Osteocyte (in vitro differentiated cells): ENCODE results near the gene CEP192. TPM values are rescaled to one million over a fixed set of nuclear protein-coding genes. Genes with fewer than 3 reads are reported as not detected.

Experiments used
- DNase-seq: peaks from one replicate; pipeline ENCODE4 v3.0.0; 2021; ENCODE audit warnings: mixed read lengths; ENCODE audit not compliant: unreplicated experiment; ENCODE audit errors: extremely low spot score
- H3K27ac Mint-ChIP-seq: one replicate; pipeline ENCODE4 v1.8.0; 2021; ENCODE audit warnings: mild to moderate bottlenecking, mixed read lengths; ENCODE audit not compliant: unreplicated experiment
- H3K27me3 Mint-ChIP-seq: one replicate; pipeline ENCODE4 v1.8.0; 2021; ENCODE audit warnings: mixed read lengths; ENCODE audit not compliant: unreplicated experiment
- H3K36me3 Mint-ChIP-seq: one replicate; pipeline ENCODE4 v1.8.0; 2021; ENCODE audit warnings: mixed read lengths; ENCODE audit not compliant: unreplicated experiment
- H3K4me1 Mint-ChIP-seq: one replicate; pipeline ENCODE4 v1.8.0; 2021; ENCODE audit warnings: mixed read lengths; ENCODE audit not compliant: unreplicated experiment
- H3K4me3 Mint-ChIP-seq: one replicate; pipeline ENCODE4 v1.8.0; 2021; ENCODE audit warnings: mild to moderate bottlenecking, moderate library complexity, mixed read lengths; ENCODE audit not compliant: unreplicated experiment
- H3K9me3 Mint-ChIP-seq: one replicate; pipeline ENCODE4 v1.8.0; 2021; ENCODE audit warnings: mixed read lengths; ENCODE audit not compliant: unreplicated experiment
- CTCF ChIP-seq: fragments of 200-600 bp; sonication (generic); IDR thresholded peaks from 2 replicates; pipeline ENCODE4 v1.5.0; 2021; ENCODE audit warnings: antibody characterized with exemption, mild to moderate bottlenecking, moderate library complexity
- total RNA-seq: library from RNA; stranded (reverse); gene quantifications from 2 replicates; pipeline ENCODE4 v1.2.1, GENCODE V29; 2021

CEP192 gene
- total RNA-seq, 1 donor from 2014 or later = 20.4 TPM

GRCh38 chr18:13124411-13124810, 133.2 kb downstream of the CEP192 start:
- DNase-seq = no peak
- Mint-ChIP-seq H3K36me3 (peaks cover 12% of the 10 kb centered on the region), H3K9me3 (no peaks in the 10 kb centered on the region), H3K27me3 (no peaks in the 10 kb centered on the region), H3K27ac (no peak overlapping the region), H3K4me3 (no peak overlapping the region), H3K4me1 (no peaks in the 10 kb centered on the region)
- TF ChIP-seq CTCF = no peak

DNA sequence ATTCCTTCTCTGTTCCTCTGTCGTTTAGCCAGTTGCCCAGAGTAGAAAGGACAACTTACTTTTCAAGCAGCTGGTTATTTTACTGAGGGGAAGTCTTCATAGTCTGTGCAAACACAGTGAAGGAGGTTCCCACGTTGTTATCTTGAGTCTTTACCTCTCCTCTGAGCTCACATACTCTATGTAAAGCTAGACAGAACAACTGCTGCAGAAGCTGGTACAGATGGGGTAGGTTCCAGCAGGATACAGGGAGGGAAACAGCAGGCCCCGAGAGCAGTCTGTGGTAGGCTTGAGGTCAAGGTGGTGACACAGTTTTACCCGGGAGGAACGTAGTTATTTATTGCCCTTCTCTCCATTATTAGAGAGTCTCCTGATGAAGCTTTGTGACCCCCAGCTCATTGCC, 134.0 kb downstream of the CEP192 start:
- Mint-ChIP-seq H3K27me3 (no peaks in the 10 kb centered on the region), H3K4me3 (no peak overlapping the region), H3K4me1 (no peaks in the 10 kb centered on the region), H3K27ac (no peak overlapping the region), H3K9me3 (no peaks in the 10 kb centered on the region), H3K36me3 (peaks cover 13% of the 10 kb centered on the region)
- no peak for DNase-seq
- no peak for TF ChIP-seq CTCF

- DNase-seq = no peak
- H3K9me3 Mint-ChIP-seq = no peaks in the 10 kb centered on the region
- H3K27me3 Mint-ChIP-seq = no peaks in the 10 kb centered on the region
- no peak overlapping the region for H3K27ac Mint-ChIP-seq
- no peak overlapping the region for H3K4me3 Mint-ChIP-seq
- peaks cover 13% of the 10 kb centered on the region for H3K36me3 Mint-ChIP-seq
- no peak for TF ChIP-seq CTCF
- no peaks in the 10 kb centered on the region for H3K4me1 Mint-ChIP-seq
Observed at GRCh38 chr18:13126966-13127598, 135.9 kb downstream of the CEP192 start.

DNA sequence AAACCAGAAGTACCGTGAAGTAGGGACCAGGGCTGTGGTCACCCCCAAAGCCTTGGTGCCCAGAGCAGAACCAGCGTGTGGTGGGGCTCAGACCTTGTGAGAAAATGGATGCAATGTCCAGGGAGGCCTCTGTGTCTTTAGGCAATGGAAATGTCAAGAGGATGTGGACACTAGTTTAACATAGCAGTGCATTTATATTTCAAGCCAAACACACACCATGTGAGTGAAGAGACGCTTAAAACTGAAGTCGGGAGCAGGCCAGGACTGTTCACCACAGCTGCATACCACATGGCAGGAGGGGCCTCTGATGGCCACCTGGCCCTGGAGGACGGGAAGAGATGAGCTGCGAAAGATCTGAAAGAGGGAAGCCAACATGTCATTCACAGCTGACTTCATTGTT, 140.1 kb downstream of the CEP192 start:
- TF ChIP-seq CTCF = no peak
- peaks cover 3% of the 10 kb centered on the region for H3K9me3 Mint-ChIP-seq
- no peak for DNase-seq
- no peak overlapping the region for H3K4me3 Mint-ChIP-seq
- peaks cover 2% of the 10 kb centered on the region for H3K27me3 Mint-ChIP-seq
- peaks cover 9% of the 10 kb centered on the region for H3K36me3 Mint-ChIP-seq
- H3K4me1 Mint-ChIP-seq = peaks cover 6% of the 10 kb centered on the region
- no peak overlapping the region for H3K27ac Mint-ChIP-seq

DNA sequence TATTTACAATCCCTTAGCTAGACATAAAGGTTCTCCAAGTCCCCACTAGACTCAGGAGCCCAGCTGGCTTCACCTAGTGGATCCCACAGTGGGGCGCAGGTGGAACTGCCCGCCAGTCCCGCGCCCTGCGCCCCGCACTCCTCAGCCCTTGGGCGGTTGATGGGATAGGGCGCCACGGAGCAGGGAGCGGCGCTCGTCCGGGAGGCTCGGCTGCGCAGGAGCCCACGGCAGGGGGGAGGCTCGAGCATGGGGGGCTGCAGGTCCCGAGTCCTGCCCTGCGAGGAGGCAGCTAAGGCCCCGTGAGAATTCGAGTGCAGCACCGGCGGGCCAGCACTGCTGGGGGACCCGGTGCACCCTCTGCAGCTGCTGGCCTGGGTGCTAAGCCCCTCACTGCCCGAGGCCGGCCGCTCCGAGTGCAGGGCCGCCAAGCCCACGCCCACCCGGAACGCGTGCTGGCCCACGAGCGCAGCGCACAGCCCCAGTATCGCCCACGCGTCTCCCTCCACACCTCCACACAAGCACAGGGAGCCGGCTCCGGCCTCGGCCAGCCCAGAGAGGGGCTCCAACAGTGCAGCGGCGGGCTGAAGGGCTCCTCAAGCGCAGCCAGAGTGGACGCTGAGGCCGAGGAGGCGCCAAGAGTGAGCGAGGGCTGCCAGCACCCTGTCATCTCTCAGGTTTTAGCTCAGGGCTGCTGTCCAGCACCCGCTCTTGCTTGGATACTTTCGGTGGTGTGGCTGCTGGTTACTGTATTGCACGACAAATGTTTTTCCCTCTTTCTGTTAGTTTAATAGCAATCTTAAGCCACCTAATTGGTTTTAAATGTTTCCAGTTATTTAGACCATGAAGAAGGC, 143.6 kb downstream of the CEP192 start:
- peaks cover 2% of the 10 kb centered on the region for H3K27me3 Mint-ChIP-seq
- H3K27ac Mint-ChIP-seq = no peak overlapping the region
- H3K36me3 Mint-ChIP-seq = peaks cover 2% of the 10 kb centered on the region
- DNase-seq = no peak
- H3K9me3 Mint-ChIP-seq = peaks cover 3% of the 10 kb centered on the region
- H3K4me1 Mint-ChIP-seq = peaks cover 10% of the 10 kb centered on the region
- no peak overlapping the region for H3K4me3 Mint-ChIP-seq
- TF ChIP-seq CTCF = no peak
